IPS-11a (cell line): Measurements from ENCODE around the gene ARHGAP5.

Experiments used
- H3K4me3 ChIP-seq: one replicate; pipeline ENCODE4 v1.5.1; 2013; ENCODE audit warnings: low read depth, low read length, control low read depth

ARHGAP5 gene

DNA sequence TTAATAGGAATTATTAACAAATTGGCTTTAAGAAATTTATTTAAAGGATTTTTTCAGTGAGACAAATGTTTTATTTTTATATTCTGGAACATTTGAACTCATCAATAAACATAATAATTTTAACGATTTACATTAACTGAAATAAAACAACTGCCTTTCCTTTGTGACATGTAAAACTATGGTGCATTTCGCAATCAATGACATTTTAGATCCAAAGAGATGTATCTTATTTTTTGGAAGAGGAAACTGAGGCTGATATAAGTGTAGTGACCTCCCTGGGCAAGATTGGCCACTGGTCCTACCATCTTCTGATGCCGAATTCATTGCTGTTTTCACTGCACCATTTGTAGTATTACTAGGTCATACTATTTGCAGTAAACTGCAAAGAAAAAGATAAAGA lies 128.4 kb downstream of the ARHGAP5 start:
- no peak overlapping the region for H3K4me3 ChIP-seq

DNA sequence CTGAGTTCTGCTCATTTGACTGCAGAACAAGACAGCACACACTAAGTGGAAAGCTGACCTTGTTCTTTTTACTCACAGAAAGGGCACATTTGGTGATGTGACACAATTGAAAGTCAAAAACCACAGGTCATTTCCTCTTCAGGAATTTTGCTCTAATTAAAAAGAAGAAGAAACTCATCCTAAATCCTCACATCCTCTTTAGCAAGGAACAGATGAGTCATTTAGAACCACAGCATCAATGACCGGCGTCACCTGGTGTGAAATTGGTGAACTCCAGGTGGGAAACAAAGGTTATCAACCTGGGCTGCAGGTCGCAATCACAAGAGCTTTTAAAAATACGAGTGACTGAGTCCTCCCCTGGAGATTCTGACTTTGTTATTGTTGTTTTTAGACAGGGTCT lies 128.9 kb downstream of the ARHGAP5 start:
- no peak overlapping the region for H3K4me3 ChIP-seq

DNA sequence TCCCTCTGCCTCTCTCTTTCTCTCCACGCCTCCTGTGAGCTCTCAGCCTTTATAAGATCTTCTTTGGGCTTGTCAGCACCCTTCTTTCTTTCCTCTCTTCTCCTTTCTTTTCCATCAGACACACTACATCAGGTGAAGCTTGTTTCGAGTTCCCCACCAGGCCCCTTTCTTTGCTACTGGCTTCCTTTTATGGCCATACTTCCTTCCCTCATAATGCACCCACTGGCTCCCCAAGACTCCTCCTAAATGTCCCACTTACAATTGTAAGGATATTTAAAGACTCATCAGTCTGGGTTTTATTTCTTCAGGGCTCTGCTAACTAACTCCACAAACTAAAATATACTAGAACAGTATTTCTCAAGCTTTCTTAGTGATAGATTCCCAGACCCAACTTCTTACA lies 129.4 kb downstream of the ARHGAP5 start:
- H3K4me3 ChIP-seq = no peak overlapping the region

DNA sequence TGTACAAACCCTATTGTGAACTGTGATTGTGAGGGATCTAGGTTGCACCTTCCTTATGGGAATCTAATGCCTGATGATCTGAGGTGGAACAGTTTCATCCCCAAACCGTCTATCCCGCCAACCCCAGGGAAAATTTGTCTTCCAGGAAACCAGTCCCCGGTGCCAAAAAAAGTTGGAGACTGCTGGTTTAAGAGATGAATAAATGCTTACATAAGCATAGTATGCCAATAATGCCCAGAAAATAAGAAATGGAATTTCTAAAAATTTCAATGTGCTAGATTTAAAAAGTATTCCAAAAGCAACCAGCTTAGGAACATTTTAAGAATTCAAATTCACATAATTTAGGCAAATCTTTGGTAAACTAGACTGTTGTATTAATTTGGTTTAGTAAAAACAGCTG lies 131.4 kb downstream of the ARHGAP5 start:
- no peak overlapping the region for H3K4me3 ChIP-seq
